Islet precursor cell (in vitro differentiated cells): ENCODE data around the gene ZNF524.
A peak's percentile ranks its signal among the peaks of the same experiment; 100 is the strongest.
"Not testable (repeated sequence)": the region's sequence is repeated elsewhere in the genome, so short reads cannot be mapped to it uniquely, and the experiment has no call there.

Experiments
- DNase-seq: peaks from one replicate; pipeline ENCODE4 v3.0.0-alpha.2; 2018

ZNF524 gene, protein sequence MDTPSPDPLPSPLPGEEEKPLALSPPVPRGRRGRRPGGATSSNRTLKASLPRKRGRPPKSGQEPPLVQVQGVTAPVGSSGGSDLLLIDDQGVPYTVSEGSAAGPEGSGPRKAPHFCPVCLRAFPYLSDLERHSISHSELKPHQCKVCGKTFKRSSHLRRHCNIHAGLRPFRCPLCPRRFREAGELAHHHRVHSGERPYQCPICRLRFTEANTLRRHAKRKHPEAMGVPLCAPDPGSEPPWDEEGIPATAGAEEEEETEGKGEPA

DNA sequence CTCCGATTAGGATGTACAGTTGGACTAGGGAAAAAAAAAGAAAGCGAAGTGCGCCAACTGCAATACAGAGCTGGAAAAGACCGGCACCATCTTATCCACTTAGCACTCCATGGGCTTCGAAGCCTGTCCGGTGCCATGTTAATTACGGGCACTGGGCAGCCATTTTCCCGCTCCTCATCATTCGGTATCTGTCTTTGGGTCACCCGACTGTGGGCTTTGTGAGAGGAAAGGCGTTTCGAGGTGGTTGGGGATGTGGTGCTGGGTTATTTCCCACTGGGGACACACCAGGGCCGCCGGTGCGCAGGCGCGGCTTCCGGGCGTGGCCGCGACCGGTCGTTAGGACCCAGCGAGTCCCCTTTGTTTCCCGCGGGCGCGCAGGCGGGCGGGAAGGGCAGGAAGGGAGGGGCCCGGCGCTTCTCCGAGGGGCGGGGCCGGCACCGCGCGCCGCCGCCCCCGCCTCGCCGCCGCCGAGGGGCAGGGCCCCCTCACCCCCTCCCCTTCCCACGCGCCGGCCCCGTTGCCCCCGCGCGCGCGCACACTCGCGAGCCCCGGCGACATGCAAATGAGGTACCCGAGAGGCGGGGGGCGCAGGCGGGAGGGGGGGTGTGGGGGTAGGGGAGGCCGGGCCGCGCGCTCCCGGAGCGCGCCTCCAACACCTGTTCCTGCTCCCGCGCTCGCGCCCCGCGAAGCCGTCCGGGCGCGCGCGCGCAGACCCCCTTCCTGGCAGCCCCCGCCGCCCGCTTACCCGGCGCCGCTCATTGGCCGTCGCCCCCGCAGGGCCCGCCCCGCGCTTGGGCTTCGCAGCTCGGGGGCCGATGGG, at the start of gene ZNF524:
TSS of gene ZNF524 (plus strand) at position 447 of the 820 bp plus-strand sequence. CDS start 1,825 bp downstream, outside the sequence.
- DNase-seq: peak; percentile 92

DNA sequence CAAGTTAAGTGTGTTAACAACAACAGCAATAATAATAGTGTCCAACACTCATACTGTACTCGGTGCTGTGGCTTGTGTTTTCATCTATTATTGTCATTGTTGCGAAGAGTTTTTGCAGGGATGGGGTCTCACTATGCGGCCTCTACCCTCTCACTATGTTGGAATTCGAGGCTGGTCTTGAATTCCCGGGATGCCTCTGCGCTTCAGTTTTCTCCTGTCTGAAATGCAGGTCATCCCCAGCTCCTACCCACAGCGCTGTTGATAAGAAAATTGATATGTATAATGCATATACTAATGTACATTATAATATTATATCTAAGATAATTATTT, 49.8 kb upstream of the ZNF524 start:
- DNase-seq: peak; percentile 81

DNA sequence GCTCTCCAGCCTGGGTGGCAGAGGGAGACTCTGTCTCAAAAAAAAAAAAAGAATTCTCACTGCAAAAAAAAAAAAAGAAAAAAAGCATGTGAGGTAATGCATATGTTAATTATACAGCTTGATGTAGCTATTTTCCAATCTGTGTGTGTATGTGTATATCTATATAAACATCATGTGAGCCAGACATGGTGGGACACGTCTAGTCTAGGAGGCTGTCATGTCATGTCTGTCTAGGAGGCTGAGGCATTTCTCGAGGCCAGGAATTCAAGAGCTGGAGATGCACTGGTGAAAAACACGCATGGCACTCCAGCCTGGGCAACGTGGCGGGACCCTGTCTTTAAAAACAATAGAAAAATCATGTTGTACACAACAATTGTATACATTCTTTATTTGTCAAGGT, 47.9 kb upstream of the ZNF524 start:
- DNase-seq: no peak

DNA sequence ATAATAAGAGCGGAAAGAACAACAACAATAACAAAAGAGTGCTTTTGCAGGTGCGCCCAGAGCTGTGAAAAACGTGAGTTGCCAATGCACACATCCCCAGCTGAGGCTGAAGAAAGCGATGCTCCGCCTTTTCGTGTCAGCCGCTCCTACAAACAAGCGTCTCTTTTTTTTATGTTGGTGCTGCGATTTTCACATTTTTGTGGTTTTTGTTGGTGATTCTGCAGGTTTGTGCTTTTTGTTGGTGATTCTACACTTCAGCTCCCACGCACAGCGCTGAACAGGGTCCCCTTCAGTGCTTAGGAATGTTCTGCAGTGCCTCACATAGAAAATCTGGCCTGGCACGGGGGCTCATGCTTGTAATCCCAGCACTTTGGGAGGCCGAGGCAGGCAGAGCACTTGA, 47.5 kb upstream of the ZNF524 start:
- DNase-seq: peak; percentile 73

DNA sequence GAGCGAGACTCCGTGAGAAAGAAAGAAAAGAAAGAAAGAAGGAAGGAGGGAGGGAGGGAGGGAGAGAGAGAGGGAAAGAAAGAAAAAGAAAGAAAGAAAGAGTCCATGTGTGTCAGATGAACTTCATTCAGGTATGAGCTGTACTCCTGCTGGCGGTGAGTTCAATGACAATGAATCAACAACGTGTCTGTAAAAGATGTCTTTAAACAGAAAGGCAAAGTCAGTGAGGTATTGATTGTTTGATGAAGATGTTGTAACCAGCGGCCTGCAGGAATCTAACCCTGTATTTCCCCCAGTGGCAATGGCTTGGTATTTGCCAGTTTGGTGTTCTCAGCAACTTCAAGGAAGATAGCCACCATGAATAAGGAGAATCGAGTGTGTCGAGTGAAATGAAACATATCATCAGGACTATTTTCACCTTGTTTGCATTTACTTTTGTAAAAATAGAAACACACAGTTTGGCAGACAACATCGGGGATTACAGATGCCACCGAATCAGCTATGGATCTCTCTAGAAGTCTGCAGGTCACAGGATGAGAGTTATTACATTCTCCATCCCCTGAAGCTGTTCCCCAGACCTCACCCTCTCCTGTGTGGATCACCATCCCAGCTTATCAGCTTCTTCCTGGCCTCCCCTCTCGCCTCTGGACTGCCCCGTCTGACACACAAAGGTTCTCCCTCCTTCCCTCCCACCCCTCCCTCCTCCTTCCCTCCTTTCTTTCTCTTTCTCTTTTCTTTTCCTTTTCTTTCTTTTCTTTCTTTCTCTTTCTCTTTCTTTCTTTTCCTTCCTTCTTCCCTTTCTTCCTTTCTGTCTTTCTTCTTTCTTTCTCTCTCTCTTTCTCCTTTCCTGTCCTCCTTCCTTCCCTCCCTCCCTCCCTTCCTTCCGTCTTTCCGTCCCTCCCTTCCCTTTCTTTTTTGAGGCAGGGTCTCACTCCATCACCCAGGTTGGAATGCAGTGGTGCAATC, 46.6 kb upstream of the ZNF524 start:
- no peak for DNase-seq

DNA sequence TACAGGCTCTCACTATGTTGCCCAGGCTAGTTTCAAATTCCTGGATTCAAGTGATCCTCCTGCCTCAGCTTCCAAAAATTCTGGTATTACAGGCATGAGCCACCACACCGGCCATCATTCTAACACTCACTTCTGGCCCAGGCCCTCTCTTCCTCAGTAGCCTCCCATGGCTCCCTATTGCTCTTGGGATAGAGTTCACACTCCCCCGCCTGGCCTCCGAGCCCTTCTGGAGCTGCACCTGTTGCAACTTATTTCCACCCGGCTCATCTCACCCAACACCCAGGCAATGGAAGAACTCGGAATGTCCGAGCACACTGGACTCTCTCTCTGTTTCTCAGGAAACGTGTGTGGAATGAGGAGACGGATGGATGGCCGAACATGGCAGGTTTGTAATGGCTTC, 45.8 kb upstream of the ZNF524 start:
- no peak for DNase-seq

DNA sequence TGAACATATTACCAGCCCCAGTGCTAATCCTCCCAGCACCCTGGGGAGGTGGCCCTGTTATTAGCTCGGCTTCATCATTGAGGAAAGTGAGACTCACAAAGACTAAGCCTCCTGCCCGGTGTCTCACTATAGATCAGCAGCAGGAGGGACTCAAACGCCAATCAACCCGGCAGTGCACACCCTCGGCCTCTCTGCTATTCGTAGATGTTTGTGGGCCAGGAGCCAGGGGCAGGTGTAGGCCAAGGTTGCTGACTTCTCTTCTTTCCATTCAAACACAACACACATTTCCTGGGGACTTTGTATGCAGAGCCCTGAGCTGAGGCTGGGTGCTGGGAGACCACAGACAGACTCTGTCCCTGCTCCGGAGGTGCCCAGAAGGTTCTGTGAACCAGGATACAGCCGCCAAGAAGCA, 45.3 kb upstream of the ZNF524 start:
- no peak for DNase-seq

DNA sequence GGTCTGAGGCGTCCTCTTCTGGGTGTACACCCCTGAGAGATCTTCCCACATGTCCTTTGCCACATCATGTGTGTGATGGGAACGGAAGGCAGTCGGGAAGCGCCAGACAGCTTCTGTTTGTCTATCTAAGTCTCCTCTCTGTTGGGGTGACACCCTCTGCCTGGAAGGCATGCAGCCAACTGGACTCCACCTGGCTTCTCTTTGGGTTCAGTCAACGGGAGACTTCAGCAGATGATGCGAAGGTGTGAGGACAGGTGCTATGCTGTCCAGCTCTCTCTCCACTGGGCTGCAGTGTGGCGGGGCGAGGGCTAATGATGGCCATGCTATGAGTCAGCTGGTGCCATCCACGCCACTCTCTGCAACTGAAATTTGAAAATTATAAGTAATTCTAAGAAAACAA, 40.4 kb upstream of the ZNF524 start:
- no peak for DNase-seq

DNA sequence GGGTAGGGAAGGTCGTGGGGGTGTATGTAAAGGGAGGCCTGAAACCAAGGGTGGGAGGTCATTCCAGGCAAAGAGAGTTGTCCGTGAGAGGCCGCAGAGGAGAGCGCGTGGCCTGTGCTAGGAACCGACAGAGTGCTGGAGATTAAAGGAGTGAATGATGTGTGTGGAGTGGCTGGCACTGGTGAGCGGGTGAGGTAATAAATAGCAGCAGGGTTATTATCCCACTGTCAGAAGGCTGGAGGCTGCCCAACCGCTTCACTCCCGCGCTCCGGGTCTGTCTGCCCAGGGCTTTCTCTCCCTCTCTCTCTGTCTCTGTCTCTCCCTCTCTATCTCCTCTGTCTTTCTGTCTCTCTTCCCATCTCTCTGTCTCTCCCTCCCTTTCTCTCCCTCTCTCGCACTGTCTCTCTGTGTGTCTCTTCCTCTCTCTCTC, 36.8 kb upstream of the ZNF524 start:
- peak; percentile 64 for DNase-seq

DNA sequence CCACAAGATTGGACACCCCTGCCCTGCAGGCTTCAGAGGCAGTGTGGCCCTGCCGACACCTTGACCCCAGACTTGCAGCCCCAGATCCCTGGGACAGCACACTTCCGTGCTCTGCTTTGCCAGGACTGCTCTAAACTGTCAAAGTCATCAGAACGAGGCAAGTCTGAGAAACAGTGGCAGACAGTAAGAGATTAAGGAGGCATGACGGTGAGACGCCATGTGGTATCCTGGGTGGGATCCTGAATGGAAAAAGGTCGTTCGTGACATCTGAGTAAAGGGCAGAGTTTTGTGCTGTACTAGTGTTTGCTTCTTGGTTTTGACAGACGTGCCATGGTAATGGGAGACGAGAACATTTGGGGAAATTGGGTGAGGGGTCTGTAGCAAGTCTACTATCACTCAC, 33.3 kb upstream of the ZNF524 start:
- no peak for DNase-seq

DNA sequence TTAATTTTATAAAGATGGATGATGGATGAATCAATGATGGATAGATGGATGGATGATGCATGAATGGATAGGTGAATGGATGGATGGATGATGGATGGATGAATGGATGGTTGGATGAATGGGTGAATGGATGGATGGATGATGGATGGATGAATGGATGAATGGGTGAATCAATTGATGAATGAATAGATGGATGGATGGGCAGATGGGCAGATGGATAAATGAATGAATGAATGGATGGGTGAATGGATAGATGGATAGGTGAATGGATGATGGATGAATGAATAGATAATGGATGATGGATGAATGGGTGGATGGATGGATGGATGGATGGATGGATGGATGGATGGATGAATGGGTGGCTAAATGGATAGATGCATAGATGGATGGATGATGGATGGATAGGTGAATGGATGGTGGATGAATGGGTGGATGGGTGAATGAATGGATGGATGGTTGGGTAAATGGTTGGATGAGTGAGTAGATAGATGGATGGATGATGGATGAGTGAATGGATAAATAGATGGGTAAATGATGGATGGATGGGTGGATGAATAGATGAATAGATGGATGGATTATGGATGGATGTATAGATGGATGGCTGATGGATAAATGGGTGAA, 32.3 kb upstream of the ZNF524 start:
- no peak for DNase-seq

DNA sequence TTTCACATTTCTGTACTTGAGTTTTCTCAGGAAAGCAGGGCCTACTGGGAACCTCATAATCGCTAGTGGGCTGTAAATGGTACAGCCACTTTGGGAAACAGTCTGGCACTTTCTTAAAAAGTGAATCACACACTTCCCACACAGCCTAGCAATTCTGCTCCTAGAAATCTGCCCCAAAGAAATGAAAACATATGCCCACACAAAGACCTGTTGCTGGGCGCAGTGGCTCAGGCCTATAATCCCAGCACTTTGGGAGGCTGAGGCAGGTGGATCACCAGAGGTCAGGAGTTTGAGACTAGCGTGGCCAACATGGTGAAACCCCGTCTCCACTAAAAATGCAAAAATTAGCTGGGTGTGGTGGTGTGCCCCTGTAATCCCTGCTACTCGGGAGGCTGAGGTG, 30.6 kb upstream of the ZNF524 start:
- DNase-seq: not testable (repeated sequence)

DNA sequence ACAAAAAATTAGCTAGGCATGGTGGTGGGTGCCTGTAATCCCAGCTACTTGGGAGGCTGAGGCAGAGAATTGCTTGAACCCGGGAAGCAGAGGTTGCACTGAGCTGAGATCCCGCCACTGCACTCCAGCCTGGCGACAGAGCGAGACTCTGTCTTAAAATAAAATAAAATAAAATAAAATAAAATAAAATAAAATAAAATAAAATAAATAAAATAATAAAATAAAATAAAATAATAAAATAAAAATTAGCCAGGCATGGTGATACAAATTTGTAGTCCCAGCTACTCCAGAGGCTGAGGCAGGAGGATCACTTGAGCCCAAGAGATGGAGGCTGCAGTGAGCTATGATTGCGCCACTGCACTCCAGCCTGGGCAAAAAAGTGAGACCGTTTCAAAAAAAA, 26.2 kb upstream of the ZNF524 start:
- DNase-seq: not testable (repeated sequence)

DNA sequence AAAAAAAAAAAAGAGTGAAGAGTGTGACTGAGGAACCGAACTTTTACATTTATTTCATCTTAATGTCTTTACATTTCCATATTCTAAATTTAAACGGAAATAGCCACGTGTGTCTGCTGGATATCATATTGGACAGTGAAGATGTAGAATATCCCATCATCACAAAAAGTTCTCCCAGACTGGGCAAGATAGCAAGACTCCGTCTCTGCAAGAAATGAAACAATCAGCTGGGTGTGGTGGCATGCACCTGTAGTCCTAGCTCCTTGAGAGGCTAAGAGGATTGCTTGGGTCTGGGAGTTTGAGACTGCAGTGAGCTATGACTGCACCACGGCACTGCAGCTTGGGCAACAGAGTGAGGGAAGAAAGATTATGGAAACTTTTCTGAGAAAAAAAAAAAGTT, 23.3 kb upstream of the ZNF524 start:
- no peak for DNase-seq

DNA sequence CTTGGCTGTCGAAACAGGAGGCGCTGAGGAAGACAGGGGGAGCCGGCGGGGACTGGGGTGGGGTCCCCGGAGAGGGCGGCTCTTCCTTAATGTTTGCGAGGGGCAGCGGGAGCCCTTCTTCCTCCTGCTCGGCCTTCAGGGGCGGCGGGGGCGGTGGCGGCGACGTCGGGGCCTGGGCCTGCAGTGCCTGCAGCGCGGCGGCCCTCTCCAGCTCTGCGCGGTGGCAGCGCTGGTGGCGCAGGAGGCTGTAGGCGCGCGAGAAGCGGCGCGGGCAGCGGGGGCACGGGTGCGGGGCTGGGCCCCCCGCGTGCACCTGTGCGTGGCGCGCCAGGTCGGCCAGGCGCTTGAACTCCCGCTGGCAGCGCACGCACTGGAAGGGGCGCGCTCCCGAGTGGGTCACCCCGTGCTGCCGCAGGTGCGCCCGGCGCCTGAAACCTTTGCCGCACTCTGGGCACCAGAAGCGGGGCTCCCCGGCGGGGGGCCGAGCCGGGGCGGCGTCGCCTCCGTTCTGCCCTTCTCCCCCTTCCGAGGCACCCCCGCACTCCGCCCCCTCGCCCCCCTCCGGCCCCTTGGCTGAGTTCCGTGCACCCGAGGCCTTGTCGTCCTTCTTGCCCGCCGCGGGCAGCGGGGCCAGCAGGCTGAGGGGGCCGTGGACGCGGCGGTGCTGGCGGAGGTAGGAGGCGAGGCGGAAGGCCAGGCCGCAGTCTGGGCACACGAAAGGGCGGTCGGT, 21.9 kb upstream of the ZNF524 start:
- no peak for DNase-seq

DNA sequence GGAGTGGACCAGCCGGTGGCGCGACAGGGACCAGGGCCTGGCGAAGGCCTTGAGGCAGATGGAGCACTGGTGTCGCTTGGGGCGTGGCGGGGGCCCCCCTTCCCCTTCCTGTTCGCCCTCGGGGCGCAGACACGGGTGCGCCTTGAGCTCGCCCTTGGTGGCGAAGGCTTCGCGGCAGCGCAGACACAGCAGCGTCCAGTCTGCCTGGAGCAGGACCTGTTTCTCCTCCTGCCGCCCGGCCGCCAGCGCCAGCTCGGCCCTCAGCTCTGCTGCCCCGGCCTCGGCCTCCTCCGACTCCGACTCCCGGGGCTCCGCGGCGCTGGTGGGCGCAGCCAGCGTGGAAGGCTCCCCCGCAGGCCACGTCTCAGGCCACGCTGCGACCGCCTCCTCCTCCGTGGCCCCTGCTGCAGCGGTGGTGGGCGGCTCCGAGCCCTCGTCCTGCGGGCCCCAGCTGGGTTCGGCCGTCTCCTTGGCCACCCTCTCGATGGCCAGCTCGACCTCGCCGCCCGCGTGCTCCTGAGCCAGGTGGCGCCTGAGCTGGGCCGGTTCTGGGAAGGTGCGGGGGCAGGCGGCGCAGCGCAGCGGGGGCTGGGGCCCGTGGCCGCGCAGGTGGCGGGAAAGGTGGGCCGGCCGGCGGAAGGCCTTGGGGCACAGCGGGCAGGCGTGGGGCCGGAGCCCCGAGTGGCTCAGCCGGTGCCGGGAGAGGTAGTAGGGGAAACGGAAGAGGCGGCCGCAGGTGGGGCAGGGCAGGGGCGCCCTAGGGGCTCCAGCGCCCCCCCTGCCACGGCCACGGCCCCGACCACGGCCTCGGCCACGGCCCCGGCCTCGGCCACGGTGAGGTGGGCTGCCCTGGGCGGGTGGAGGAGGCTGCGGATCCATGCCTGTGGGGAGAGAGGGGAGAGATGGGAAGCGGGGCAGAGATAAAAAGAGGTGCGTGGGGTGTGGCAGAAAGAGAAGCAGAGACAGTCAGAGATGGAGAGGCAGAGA, 21.0 kb upstream of the ZNF524 start:
- no peak for DNase-seq

DNA sequence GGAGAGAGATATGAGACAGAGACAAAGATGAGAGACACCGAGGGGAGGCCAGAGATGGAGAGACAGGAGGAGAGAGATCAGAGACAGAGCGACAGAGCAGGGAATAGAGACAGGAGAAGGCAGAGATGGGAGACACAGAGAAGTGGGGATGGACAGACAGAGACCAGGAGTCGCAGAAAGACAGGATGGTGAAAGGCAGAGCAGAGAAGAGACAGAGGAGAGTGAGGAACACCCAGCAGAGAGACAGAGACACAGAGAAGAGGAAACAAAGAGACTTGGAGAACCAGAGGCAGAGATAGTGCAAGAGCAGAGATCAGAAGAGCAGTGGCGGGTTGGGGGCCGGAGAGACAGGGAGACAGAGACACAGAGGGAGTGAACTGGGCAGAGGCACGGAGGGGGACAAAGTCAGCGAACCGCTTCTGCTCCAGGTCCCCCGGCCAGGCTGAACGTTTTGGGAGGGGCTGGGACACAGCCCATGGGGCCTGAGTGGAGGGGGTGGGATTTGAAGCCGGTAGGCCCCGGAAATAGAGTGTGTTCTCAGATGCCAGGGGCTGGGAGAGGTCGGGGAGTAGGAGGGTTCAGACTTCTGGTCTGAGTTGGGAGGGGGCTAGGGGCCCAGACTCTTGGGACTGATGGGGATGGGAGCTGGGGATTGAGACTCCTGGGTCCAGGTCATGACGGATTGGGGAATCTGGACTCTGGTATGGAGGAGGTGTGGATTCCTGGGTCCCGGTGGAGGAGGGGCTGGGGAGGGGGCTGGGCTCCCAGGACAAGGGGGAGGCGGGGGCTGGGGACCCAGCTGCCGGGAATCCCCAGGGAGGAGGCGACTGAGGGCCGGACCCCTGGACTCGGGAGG, 20.1 kb upstream of the ZNF524 start:
- peak; percentile 68 for DNase-seq

DNA sequence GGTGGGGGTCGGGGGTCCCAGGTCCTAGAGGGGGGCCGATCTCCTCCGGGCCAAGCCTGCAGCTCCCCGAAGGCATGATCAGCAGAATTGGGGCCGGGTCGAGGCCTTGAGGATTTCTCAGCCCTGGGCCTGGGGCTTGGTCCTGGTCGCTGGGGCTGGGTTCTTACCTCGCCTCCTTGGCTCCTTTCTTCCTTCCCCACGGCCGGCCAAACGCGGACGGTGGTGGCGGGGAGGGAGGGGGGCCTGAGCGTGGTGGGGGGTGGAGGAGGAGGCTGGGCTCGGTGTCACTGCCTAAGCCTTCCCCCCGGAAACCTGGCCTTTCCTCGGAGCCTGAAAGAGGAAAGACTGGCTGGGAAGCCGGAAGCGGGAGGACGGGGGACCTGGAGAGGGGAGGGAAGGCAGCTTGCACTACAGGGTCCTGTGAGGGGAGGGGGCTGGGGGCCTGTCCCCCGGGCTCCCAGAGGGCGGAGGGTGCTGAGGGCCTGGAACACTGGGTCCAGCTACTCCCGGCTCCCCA, 19.4 kb upstream of the ZNF524 start, which contains the start of gene ZNF579:
TSS of gene ZNF579 (minus strand) at position 221 of the 517 bp plus-strand sequence. CDS start 1,209 bp downstream, outside the sequence.
- peak; percentile 91 for DNase-seq

DNA sequence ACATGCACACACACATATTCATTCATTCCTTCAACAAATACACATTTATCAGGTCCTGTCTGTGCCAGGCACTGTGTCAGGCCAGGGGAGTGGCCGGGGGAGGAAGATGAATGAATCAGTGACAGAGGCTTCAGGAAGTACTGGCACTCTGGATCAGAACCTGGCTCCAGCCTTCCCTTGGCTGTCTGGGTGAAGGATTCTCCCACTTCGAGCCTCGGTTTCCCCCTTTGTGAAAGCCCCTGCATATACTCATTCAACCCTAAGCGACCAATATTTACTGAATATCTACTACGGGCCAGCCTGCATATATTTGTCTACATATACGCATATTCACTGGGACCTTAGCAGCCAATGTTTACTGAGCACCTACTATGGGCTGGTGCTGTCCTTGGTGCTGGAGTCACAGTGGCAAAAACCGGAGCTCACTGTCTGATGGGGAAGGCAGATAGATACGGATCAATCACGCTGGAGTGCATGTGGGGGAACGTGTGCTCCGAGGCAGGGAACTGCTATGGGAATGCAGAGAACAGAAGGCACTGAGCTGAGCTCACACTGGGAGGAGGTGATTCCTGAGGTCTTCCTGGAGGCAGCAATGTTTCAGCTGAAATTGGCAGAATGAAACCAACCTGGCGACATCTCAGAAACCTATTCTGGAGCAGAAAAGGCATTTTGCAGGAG, 18.8 kb upstream of the ZNF524 start:
- no peak for DNase-seq
